GM12872 (cell line): ENCODE measurements around the gene NUB1.

Source experiments
- TF ChIP-seq, protein P1 (sequence below): IDR thresholded peaks from 3 replicates; pipeline ENCODE4 v1.5.1; 2011; ENCODE audit warnings: low read depth, mild to moderate bottlenecking, low read length, moderate library complexity; ENCODE audit not compliant: insufficient read depth

Gene NUB1

DNA sequence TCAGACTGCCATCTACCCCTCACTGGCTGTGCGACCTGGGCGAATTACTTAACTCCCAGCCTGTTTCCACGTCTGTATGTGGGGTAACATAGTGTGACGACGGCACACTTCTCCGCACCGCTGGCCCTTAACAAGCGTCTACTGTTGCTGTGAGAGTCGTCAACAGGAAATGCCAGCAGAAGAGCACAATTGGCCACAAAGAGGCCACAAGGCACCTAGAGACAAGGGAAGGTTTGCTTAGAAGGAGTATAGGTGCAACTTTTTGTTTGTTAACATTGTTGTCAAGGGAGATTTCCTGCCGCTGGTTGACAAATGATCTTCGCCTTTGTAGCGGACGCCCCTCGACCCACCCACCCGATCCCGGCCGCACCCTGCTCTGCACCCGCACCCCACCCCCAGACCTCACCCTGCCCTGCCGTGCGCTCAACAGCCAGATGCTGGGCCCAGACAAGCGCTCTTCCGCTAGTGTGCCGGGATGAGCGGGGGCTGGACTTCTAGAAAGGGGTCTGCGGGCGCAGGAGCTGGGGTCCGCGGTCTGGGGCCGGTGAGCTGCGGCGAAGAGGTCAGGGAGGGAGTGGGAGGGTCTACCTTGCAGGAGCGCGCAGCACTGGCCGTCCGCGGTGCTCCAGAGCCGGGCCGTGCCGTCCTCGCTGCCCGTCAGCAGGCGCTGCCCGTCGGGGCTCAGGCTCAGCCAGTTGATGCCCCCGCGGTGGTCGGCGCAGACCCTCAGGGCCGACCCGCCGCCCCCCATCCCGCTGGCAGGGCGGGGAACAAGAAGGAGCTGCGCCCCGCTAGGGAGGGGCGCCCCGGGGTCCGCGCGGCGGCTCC lies 67.4 kb downstream of the NUB1 start:
- TF ChIP-seq, protein P1, sequence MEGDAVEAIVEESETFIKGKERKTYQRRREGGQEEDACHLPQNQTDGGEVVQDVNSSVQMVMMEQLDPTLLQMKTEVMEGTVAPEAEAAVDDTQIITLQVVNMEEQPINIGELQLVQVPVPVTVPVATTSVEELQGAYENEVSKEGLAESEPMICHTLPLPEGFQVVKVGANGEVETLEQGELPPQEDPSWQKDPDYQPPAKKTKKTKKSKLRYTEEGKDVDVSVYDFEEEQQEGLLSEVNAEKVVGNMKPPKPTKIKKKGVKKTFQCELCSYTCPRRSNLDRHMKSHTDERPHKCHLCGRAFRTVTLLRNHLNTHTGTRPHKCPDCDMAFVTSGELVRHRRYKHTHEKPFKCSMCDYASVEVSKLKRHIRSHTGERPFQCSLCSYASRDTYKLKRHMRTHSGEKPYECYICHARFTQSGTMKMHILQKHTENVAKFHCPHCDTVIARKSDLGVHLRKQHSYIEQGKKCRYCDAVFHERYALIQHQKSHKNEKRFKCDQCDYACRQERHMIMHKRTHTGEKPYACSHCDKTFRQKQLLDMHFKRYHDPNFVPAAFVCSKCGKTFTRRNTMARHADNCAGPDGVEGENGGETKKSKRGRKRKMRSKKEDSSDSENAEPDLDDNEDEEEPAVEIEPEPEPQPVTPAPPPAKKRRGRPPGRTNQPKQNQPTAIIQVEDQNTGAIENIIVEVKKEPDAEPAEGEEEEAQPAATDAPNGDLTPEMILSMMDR, result no peak

DNA sequence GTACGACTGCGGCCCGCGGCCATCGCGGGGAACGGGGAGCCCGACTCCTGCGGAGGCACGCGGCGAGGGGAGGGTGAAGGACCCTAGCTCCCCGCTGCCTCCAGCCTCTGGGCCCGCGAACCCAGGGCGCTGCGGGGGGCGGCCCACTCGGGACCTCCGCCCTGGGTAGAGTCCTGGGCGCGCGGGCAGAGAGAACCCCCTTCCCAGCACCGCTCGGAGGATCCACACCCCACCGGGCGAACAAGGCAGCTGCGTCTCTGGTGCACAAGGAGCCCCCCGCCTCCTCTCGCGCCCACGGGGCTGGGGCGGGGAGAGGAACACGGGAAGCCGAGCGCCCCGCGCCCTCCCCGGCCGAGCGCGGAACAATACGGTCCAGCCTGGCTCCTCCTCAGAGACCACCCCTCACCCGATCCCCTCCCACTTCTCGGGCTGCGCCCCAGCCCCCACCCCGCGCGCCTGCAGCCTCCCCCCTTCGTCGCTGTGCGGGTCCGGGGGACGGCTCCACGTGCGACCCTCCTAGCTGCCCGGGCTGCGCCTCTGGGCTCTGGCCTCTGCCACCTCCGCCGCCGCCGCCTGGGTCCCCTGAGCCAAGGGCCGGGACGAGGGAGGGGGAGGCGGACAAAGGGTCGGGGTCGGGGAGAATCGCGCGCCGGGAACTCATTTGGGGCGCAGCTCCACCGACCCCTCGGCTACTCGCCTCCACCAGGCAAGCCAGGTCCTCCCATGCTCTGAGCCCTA lies 68.2 kb downstream of the NUB1 start, which contains the start of gene WDR86:
TSS of gene WDR86 (minus strand) at position 372 of the 738 bp plus-strand sequence. CDS start 449 bp downstream, outside the sequence.
- TF ChIP-seq, protein P1, result no peak

DNA sequence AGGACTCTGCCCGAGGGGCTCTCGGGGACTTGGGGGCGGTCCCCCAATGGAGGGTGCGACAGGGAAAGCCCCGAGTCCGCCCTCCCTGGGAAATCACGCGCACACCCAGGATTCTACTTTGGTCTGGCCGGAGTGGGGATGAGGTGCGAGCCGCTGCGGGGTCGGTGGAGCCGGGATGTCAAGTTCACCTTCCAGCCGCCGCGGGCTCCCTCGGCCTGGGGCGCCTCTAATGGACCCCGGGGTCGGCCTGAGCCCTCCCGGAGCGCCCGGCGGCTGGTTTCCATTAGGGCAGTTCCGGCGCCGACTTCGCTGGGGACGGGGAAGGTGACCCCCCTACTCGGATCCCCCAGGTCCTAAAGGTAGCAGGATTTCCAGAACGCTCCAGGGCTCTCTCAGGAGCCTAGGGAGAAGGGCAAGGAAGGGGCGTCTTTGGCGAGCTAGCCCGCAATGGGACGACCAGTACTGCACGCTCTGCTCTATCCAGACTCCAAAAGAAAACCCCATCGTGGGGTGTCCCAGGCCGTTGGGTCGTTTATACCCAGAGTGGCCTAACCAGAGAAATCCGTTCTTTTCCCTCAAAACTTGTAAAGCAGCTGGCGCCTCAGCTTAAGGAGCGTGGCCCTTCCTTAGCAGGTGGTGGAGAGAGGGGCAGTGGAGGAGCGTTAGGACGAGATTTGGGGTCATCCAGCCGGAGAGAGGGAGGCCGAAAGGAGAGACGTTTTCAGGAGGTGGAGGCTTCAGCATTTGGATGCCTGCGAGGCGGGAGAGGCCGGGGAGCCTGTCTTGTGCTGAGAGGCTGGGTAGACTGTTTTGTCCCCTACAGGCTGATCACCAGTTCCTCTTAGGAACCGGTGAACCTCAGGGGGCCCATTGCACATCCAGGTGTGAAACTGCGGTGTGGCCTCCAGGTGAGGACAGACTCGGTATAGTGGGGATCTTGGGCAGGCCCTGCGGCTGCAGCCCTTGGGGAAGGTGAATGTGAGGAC lies 69.1 kb downstream of the NUB1 start:
- TF ChIP-seq, protein P1, result no peak

DNA sequence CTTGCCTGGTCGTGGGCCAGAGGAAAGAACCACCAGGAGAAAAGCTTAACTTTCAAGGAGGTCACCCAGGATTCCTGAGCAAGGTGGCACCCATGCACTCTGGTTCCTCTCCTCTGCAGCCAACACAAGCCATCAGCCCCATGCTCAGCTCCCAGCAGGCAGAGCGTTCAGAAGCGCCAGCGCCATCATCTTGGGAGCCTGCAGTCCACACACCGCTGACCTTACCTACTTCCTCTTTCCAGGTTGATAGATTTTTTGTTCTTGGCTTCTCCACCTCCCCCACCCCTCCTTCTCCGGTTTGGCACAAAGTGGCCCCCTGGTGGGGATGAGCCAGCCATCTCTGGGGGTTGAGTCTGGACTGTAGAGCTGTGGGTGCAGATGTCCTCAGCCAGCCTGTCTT lies 69.9 kb downstream of the NUB1 start:
- TF ChIP-seq, protein P1, result no peak

DNA sequence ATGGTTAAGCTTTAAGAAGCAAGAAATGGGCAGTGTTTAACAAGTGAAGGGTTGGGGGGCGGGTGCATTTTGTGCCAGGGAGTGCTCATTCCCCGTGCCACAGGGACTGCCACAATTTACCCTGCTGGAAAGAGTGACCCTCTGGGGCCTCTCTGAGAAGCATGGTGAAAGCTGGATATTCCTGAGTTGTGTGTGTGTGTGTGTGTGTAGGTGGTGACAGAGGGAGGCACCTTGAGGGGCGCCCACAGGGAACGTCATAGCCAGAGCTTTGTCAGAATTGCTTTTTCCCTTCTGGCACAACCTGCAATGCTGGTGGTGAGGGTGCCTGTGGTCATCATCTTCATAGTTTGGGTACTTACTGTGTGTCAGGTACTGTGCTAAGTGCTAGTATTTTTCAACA lies 70.7 kb downstream of the NUB1 start:
- TF ChIP-seq, protein P1, result no peak

DNA sequence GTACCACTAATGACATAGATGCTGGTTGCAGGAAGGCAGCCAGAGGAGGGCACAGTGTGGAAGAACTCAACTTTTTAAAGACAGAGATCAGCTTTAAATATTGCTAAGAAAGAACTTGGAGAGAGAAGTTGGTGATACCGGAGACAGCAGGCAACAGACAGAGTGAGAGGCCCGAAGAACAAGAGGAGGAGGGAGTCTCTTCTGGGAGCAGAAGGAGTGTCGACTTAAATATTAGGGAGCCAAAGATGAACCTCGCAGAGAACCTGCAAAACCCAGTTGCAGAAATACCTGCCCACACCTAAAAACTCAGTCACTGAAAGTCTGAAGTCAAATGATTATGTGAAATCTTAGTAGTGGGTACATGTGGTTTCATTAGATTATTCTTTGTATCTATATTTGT lies 71.6 kb downstream of the NUB1 start:
- TF ChIP-seq, protein P1, result no peak
